NCI-H2107 treated with DMSO at 0.1 percent for 48 hours (cell line): ENCODE data around the gene RUNDC1.
"Not testable (repeated sequence)": the region's sequence is repeated elsewhere in the genome, so short reads cannot be mapped to it uniquely, and the experiment has no call there.

ENCODE experiments used
- DNase-seq: peaks from one replicate; lab custom pipeline; 2025; ENCODE audit not compliant: unreplicated experiment; lab: John Stamatoyannopoulos, UW

The RUNDC1 gene

DNA sequence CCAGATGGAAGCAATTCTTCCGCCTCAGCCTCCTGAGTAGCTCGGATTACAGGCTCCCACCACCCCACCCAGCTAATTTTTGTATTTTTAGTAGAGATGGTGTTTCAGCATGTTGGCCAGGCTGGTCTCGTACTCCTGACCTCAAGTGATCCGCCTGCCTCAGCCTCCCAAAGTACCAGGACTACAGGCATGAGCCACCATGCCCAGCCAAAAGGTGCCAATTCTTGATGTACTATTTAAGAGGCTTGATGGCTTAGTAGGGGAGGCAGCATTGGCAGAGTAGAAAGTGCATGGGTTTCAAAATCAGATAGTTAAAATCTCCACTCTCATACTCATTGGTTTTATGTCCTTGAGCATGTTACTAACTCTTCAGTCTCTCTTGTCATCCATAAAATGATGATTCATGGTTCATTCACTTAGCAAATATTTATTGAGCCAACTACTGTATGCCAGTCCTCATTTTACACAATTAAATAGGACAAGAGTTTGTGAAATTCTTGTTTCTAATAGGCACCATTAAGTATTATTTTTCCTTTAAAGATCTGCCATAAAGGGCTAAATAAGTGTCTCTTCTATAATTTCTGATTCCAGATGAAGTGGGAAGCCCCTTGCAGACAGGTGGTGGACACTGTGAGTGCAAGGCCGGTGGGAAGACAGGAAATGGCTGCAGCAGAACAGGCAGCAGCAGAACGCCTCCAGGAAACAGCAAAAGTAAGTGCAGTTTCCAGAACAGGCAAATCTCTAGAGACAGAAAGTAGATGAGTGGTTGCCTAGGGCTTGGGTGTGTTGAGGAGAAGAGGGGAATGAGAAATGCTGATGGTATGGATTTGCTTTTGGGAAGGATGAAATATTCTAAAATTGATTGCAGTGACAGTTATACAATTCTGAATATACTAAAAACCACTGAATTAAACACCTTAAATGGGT is 9.6 kb downstream of the RUNDC1 start:
- DNase-seq, result no peak

DNA sequence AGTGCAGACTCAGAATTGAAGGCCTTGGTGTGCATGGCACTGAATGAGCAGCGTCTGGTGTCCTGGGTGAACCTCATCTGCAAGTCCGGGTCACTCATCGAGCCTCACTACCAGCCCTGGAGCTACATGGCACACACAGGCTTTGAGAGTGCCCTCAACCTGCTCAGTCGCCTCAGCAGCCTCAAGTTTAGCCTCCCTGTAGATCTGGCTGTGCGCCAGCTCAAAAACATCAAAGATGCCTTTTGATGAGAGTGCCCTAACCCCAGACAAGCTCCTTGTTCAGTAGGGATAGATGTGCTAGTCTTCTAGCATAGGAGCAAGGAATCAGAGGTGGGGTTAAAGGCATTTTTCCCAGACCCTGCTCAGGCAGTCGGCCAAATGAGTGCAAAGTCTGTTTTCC is 11.1 kb downstream of the RUNDC1 start:
- no peak for DNase-seq

DNA sequence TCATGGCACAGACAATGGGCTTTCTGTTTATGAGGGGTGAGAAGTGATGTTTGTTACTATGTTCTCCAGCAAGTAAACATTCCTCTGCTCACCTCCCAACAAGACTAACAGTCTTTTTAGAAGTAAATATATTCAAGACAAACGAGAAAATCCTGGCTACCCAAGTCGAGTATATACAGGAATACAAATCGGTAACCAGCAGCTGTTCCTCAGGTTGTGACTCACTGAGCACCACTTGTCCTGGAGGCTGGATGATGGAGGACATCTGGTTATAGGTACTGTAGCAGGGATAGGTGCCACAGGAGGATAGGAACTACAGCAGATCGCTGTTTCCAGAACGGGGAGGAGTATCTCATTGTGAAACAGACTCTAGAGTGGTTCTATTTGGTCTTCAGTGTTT is 12.5 kb downstream of the RUNDC1 start:
- DNase-seq, result no peak

DNA sequence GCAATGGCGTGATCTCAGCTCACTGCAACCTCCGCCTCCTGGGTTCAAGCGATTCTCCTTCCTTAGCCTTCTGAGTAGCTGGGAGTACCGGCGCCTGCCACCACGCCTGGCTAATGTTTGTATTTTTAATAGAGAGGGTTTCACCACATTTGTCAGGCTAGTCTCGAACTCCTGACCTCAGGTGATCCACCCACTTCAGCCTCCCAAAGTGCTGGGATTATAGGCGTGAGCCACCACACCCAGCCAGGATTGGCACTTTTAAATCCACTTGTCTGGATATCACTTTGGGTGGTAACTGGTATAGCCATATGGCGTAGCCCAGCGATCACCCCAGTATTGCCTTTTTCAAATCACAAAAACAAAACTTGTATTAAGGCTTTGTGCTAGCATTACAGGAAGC is 13.5 kb downstream of the RUNDC1 start:
- not testable (repeated sequence) for DNase-seq

DNA sequence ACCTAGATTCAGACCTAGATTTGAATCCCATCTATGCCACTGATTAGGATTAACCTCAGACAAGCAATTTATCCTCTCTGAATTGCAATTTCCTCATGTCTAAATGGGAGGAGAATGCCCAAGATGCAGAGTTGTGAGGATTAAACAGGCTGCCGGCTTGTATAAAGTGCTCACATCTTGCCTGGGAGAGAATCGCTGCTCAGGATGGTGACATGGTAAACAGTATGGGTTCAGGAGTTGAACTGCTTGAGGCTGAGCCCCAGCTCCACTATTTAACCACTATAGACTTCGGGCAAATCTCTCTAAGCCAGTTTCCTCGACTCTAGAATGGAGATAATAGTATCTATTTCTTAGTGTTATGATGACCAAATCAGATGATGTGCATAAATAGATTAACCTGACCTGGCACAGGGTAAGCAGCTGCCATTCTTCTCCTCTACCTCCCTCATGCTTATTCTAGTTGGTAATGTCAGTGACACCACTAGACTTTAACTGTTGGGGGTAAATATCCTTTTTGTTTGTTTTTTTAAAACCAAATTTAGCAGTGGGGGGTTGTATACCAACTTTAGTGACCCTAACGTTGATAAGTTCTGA is 17.1 kb downstream of the RUNDC1 start:
- DNase-seq, result peak; percentile 35

DNA sequence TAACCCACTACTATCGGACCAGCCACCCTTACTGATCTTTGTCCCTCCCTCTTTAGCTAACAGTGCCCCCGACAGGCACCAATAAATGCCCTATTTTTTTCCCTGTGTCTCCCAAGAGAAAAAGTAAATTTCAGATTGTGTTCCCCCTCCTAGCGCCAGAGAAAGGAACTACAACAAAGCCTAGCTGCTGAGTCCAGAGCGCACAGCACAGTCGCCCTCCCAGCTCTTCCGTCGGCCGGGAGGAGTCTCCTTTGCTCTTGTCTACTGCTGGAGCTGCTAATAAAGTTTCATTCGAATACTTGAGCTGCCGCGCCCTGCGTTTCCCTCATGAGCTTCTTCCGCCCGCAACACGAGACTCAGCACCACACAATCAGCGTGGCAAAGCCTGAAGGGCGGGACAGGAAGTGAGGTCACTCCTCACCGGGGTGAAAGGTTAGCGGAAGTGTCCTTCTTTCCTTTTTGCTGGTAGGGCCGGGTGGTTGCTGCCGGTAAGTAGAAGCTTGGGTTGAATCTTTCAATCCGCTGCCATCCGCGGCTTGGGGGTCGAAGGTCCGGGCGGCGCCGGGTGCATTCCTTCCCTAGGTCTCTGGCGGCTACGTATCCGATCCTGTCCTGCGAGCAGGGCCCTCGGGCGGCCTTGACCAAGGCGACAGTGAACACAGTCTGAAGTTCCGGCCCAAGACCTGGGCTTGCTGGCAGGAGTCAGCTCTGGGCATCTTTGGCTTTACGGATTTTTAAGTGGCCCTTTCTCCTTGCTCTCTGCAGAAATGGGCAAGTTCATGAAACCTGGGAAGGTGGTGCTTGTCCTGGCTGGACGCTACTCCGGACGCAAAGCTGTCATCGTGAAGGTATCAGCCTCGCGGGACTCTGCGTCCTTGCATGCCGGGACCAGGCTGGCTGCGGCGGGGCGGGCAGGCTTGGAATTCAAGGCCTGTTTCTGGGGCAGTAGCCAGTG is 17.9 kb downstream of the RUNDC1 start, which contains the start of gene RPL27:
TSS of gene RPL27 (plus strand) at position 436 of the 955 bp plus-strand sequence. CDS start at position 768, 332 bp downstream.
- DNase-seq, result peak; percentile 97

DNA sequence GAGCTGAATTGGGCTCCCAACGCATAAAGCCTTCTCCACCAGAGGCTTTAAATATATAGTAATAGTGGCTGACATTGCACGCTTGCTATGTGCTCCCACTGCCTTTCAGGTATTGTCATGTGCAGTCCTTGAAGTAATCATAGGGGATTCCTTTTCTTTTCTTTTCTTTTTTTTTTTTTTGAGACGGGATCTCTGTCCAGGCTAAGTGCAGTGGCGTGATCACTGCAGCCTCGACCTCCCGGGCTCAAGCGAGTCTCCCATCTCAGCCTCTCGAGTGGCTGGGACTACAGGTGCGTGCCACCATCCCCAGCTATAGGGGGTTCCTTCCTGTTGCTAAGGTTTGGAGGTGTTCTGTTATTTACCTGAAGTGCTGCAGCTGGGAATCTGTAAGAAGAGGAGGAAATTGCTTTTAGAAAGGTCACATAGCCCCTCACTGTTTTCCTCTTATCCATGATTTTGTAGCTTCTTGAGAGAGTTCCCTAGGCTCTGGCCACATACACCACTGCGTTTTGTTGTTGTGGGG is 18.7 kb downstream of the RUNDC1 start:
- DNase-seq, result no peak

DNA sequence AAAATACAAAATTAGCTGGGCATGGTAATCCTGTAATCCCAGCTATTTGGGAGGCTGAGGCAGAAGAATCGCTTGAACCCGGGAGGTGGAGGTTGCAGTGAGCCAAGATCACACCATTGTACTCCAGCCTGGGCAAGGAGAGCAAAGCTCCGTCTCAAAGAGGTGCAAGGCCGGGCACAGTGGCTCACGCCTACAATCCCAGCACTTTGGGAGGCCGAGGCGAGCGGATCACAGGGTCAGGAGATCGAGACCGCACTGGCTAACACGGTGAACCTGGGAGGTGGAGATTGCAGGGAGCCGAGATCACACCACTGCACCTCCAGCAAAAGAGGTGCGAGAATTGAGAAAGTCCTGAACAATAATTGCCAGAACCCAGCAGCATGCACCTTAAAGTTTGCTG is 20.5 kb downstream of the RUNDC1 start:
- not testable (repeated sequence) for DNase-seq

DNA sequence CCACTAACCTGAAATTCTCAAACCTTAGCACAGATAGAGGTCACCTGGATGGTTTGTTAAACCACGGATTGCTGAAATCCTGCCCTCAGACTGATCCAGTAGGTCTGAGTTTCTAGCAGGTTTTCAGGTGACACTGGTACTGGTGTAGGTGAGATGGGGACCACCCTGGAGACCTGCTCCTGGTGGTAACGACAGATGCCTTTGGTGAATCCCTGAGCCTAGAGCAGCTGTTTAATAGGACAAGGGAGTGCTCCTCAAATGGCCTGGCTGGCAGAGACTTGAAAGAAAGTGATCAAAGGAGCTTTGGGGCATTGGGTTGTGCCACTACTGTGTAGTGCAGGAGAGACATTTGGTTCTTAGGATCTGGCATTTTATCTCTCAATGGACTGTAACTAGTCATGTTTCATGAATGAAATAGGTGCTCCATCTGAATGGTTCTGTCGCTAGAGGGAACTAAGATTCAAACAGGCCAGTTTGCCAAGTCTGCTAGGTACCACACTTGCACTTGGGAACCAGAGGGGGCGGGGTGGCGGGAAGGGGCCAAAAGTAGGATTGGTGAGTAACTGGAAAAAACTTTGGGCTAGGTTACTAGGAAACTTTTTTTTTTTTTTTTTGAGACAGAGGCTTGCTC is 23.3 kb downstream of the RUNDC1 start:
- no peak for DNase-seq

DNA sequence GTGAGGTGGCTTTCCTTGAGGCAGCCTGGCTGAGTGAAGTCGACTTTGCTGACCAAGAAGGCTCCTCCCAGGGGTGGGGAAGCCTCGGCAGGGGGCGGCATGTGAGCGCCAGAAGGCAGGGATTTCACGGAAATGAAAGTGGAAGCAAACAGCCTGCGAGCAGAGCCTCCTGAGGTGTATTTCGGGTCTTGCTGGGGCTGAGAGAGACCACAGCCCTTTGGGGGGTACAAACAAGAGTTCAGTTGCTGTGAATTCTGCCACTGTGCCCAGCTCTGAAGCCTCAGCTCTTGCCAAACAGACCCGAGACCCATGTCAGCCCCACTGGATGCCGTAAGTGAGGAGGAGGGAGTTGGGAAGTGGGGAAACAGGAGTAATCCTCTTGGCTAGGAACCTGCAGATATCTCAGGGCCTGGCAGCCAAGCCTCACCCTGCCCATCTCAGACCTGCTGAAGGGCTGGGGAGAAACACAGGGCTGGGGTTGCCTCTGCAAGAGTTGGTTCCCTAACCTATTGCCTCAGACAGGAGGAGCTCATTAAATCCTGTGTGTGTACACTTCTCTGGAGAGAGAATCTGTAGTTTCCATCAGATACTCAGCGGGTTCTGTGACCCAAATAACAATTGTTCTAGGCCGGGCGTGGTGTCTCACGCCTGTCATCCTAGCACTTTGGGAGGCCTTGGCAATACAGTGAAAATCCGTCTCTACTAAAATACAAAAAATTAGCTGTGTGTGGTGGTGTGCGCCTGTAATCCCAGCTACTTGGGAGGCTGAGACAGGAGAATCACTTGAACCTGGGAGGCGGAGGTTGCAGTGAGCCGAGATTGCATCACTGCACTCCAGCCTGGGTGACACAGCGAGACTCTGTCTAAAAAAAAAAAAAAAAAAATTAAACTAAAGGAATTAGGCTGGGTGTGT is 26.5 kb downstream of the RUNDC1 start, which contains the start of gene IFI35:
TSS of gene IFI35 (plus strand) at position 146 of the 913 bp plus-strand sequence. CDS start at position 310, 164 bp downstream.
- peak; percentile 41 for DNase-seq

DNA sequence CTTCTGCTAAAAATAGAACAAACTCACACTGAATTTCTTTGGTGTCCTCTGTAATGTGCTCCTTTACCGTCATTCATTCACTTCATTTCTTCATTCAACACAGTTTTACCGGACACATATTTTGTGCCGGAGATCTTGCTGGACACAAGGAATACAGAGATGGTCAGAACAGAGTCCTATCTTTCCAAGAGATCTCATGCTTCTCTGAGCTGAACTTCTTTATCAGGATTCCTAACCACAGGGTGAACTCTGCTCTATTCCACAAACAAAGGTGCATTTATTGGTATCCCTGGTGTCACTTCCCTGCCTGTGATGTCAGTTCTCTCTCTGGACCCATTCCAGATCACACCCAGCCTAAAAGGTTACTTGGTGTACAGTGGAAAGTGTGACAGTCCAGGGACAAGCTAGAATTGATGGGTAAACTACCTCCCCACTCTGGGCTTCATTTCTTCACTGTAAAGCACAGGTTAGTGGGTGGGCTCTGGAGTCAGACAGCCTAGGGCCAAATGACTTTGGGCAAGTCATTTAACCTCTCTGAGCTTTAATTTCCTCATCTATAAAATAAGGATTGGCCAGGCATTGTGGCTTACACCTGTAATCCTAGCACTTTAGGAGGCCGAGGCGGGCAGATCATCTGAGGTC is 30.4 kb downstream of the RUNDC1 start:
- no peak for DNase-seq

DNA sequence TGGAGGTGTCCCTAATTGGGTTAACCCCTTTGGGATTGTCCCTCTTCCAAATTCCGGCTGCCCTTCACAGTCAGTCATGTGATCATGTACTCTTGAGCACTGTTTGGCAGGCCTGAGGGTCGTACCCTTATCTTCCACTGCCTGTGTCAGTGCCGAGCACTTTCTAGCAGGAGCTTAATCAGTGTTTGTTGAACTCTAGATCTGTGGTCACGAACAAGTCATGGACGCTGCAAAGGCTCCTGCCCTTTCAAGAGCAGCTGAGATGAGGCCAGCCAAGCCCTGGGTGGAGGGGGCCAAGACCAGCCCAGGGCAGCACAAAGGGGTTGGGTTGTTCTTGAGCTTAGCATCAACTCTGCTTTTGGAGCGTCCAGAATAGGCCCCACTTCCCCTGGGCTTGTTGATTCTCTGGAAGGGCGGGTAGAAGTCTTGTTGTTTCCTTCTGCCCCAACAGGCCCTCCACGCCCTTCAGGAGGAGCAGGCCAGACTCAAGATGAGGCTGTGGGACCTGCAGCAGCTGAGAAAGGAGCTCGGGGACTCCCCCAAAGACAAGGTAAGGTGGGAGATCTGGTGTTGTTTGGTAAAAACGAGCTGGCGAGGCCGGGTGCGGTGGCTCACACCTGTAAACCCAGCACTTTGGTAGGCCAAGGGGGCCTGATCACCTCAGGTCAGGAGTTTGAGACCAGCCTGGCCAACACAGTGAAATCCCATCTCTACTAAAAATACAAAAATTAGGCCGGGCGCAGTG is 31.5 kb downstream of the RUNDC1 start:
- no peak for DNase-seq

DNA sequence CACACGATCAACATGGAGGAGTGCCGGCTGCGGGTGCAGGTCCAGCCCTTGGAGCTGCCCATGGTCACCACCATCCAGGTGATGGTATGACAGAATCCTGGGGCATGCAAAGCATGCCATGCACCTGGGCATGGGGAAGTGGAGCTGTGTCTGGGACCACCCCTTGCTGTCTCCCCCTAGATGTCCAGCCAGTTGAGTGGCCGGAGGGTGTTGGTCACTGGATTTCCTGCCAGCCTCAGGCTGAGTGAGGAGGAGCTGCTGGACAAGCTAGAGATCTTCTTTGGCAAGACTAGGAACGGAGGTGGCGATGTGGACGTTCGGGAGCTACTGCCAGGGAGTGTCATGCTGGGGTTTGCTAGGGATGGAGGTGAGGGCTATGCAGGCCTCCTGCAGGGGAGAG is 32.9 kb downstream of the RUNDC1 start:
- DNase-seq, result no peak

DNA sequence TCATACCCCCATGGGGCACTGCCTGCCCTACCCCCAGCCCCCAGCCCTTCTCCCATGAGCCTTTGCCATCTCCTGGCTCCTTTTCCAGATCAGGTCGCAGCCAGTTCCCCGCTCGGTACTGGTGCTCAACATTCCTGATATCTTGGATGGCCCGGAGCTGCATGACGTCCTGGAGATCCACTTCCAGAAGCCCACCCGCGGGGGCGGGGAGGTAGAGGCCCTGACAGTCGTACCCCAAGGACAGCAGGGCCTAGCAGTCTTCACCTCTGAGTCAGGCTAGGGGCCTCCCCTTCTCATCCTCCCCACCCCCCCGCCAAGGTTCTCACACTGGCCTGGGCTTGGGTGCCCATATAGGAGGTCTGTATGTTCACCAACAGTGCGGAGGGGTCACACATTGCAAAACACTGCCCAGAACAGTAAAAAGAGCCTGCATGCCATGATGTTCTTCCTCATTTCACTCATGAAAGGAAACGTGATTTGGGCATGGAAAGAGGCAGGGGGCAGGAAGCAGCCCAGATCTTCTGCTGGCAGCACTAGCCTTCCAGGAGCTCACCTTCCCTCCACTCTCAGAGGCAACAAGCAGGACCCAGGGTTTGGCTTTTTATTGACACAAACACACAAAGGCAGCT is 33.8 kb downstream of the RUNDC1 start:
- no peak for DNase-seq

DNA sequence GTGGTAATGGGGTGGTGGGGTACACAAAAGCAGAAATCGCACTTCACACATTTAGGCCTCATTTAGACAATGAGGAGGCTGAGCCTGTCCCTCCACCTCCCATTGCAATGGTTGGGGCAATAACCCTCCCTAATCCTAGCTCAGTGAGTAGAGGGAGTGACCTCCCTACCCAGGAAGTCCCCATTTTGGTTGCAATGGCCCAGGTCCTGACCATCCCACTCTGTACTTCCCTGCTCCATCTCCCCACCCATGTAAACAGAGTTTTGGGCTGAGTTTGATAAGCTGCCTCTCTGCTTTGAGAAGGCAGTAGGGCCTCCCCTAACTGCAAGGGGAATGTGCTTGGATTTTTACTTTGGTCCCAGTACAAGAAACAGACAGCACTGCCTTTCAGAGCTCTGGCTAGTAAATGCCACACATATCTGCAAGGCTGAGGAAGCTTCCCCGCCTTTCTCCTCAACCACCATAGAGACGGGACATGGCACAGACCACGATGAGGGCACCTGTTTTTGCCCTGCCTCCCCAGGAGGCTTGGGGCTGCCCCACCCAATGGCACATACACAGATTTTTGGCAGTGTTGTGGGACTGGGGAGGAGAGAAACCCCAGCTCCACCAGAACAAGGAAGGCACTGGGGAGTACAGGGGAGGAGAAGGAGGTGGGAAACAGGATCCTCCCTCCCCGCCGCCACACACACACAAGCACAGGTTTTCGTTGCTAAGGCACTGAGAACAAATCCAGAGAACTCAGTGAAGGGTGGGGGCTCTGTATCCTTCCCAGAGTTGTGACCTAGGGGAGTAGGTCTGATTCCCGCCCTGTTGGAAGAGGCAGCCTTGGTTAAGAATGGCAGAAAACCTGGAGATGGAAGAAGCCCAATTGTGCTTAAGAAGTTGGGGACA is 34.5 kb downstream of the RUNDC1 start:
- DNase-seq, result no peak

DNA sequence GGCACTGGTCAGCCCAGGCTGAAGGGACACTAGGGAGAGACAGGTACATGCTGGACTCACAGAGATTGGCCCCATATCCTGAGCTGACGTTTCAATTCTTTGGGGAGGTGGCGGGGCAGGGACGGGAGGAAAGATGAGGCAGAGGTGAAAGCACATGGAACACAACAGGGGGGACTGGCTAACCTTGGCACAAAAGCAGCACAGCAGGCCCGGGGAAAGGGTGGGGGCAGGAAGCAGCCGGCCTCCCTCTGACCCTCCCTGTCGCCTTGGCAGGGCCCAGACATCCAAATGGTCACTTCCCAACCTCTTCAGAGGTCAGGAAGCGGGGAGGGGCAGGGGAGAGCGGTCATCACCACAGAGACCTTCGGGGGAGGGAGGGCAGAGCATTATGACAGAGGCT is 35.2 kb downstream of the RUNDC1 start:
- no peak for DNase-seq

DNA sequence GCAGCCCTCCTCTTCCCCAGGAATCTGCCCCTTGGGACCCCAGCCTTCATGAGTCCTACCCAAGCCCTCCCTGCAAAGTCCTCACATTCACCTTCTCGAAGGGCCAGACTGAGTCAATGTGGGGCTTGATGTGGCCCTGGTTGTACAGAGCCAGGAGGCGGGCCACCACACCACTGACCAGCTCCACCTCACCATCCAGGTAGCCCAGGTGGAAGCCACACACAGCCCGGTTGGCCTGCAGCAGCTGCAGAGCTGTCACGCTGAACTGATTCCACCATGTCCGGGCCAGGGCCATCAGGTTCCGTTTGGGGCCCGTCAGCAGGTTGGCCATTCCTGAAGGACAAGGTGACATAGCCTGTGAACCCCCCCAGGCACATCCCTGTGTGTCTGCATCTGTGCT is 35.9 kb downstream of the RUNDC1 start:
- DNase-seq, result no peak
